ENCODE results near the gene CLEC4F. TPM values are rescaled to one million over a fixed set of nuclear protein-coding genes. Genes with fewer than 3 reads are reported as not detected.

Gene CLEC4F
- total and polyA plus RNA-seq, 2 of the 13 experiments (the other 11 are each of a cell fraction or from before 2014, with no cell fraction given): 0.12 to 0.13 TPM

DNA sequence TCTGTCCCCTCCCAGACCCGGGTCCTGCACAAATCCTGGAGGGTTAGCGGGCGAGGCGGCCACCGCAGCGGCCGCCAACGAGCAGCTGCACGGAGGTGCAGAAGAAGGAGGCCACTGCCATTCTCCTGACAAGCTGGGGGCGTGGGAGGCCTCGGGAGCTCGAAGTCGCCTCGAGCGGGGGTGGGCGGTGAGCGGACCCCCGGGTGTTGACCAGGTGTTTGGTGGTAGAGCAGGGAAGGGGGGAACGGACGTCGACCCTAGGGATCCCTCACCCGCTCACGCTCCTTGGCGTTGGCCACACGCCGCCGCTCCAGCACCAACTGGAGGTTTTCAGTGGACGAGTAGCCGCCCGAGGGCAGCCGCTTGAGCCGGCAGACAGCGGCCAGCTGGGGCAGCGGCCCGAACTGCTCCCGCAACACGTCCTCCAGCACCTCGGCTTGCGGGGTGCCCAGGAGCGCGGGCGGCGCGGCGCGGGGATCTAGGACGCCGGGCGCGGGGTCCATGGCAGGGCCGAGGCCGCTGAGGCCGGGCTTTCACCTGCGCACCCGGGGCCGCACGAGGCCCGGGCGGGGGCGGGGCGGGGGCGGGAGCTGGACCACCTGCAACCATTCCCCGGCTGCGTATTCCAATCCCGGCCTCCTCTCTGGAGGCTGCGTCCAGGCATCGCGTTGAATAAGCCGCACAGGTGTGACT, 30.1 kb downstream of the CLEC4F start, which contains the start of gene FIGLA:
Gene FIGLA, minus strand, starts transcription at position 508 of the 693 bp plus-strand sequence. Its CDS starts 5 bp downstream, at position 503.
- Histone ChIP-seq H3K36me3 (replicated peaks in 1 of 2; ENCODE audit: control insufficient read depth in 1 of 2, insufficient read depth in 2 of 2, low read length in 2 of 2) (no peaks in the 10 kb centered on the region), H3K27me3 (ENCODE audit: control insufficient read depth in 1 of 2, insufficient read depth in 2 of 2, low read length in 2 of 2) (peaks cover 0 to 5% of the 10 kb centered on the region in 2 experiments; a peak in 1 of 5 replicates), H3K27ac (ENCODE audit: extremely low read length, insufficient read depth, low read length) (no peak within 1 kb of the TSS), H3K79me2 (ENCODE audit: insufficient read depth, low read length) (no peaks in the 10 kb centered on the region), H3K9ac (ENCODE audit: insufficient read depth, low read depth, low read length) (no peak within 1 kb of the TSS), H3K4me1 (ENCODE audit: insufficient read depth, low read length) (peaks cover 18% of the 10 kb centered on the region), H4K20me1 (ENCODE audit: insufficient read depth, low read length) (no peaks in the 10 kb centered on the region), H3K4me2 (ENCODE audit: low read depth, low read length) (peak within 1 kb of the TSS; percentile 32), H2AFZ (ENCODE audit: low read length) (peak within 1 kb of the TSS; percentile 31), H3K9me3 (ENCODE audit: low read length) (no peaks in the 10 kb centered on the region), H3K4me3 (replicated peaks in 1 of 3; ENCODE audit: insufficient read depth in 1 of 3, low read depth in 2 of 3, low read length in 3 of 3) (no peak within 1 kb of the TSS)
- ATAC-seq (peak; percentile 20; the same call in 2 of the 3 replicates), DNase-seq (ENCODE audit: low spot score) (no peak), FAIRE-seq (no peak)
- WGBS (ENCODE audit: low lambda C conversion rate): 86% methylated on average over 31 of the region's 69 CpGs
- no TSS peak for BruUV-seq (replicated peaks)
- ChIA-PET POLR2A (no interaction called here), CTCF (ENCODE audit: low intra/inter-chr PET ratio, low total read pairs) (interaction anchor here (1.1 to 3.0 kb wide), 6 partner anchors 72 to 157 kb away, joined by 4 to 37 read pairs (median 20); no protein-coding TSS in a partner anchor)
- intact Hi-C loops (cut with micrococcal nuclease; ENCODE audit: unreplicated experiment): no loop called here
- TF ChIP-seq ZNF687 (CRISPR knock-in tag; IDR thresholded peaks at IDR 0.05): peak; percentile 53; the same call in 1 of the 2 replicates
- 0 out of 2 replicates have a peak, but pooled peaks have one; percentile 7 for TF ChIP-seq EED (CRISPR knock-in tag; IDR thresholded peaks at IDR 0.05)
- TF ChIP-seq ZNF589 (CRISPR knock-in tag; conservative IDR thresholded peaks at IDR 0.05): no peak
- TF ChIP-seq ZZZ3 (CRISPR knock-in tag; IDR thresholded peaks at IDR 0.05; ENCODE audit: borderline replicate concordance): no peak
- TF ChIP-seq ZFP62 (CRISPR knock-in tag; IDR thresholded peaks at IDR 0.05): 0 out of 2 replicates have a peak, but pooled peaks have one; percentile 36
- no peak for TF ChIP-seq MATR3 (CRISPR knock-in tag; IDR thresholded peaks at IDR 0.05)
- TF ChIP-seq, protein P1, sequence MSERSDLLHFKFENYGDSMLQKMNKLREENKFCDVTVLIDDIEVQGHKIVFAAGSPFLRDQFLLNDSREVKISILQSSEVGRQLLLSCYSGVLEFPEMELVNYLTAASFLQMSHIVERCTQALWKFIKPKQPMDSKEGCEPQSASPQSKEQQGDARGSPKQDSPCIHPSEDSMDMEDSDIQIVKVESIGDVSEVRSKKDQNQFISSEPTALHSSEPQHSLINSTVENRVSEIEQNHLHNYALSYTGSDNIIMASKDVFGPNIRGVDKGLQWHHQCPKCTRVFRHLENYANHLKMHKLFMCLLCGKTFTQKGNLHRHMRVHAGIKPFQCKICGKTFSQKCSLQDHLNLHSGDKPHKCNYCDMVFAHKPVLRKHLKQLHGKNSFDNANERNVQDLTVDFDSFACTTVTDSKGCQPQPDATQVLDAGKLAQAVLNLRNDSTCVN (CRISPR knock-in tag; IDR thresholded peaks at IDR 0.05; ENCODE audit: borderline replicate concordance): 0 out of 2 replicates have a peak, but pooled peaks have one; percentile 4
- TF ChIP-seq HOXA3 (CRISPR knock-in tag; IDR thresholded peaks at IDR 0.05): peak; percentile 22; the same call in 1 of the 2 replicates
- in situ Hi-C loops (cut with HindIII; ENCODE audit: extremely low pct_ligation_motif_present, low pct_unique_long_range_greater_than_20kb): loop anchor here (5.0 kb wide), 2 partner anchors 72 to 157 kb away; no protein-coding TSS in a partner anchor

Data from HepG2 (cell line).